ENCODE measurements around the gene RASA4B. TPM values are rescaled to one million over a fixed set of nuclear protein-coding genes. Genes with fewer than 3 reads are reported as not detected.
"Not testable (repeated sequence)": the region's sequence is repeated elsewhere in the genome, so short reads cannot be mapped to it uniquely, and the experiment has no call there.

RASA4B gene
- total RNA-seq, 1 experiment from 2014 or later: 0.84 TPM

DNA sequence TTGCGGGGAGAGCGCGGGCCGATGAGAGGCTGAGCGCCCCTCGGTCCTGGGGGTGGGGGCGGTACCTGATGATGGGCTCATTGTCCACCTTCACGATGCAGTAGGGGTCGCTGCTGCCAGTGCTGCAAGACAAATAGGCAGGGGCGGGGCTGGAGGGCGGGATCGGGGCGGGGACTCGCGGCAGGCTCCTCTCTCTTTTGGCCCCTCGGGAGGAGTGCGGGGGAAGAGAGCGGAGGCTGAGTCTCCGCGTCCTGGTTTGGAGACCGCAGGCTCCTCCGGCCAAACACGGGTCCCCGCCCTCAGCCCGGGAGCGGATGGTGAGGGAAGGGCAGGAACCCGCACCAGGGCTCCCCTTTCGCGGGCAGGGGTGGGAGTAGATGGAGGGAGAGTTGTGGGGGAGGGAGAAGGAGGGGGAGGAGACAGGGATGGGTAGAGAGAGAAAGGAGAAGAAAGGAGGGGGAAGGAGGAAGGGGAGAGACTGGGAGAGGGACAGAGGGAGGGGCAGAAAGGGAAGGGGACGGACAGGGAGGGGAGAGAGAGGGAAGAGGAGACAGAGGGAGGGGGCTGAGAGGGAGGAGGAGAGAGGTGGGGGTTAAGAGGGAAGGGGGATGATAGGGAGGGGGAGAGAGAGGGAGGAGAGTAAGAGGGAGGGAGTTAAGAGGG is 5.6 kb downstream of the RASA4B start:
- DNase-seq (ENCODE audit: low read depth): not testable (repeated sequence)

- not testable (repeated sequence) for DNase-seq (ENCODE audit: low read depth)
These were observed 7.0 kb downstream of the RASA4B start for GRCh38 chr7:102510575-102510974.

GRCh38 chr7:102507410-102508088 is 10.0 kb downstream of the RASA4B start:
- DNase-seq (ENCODE audit: low read depth): not testable (repeated sequence)

DNA sequence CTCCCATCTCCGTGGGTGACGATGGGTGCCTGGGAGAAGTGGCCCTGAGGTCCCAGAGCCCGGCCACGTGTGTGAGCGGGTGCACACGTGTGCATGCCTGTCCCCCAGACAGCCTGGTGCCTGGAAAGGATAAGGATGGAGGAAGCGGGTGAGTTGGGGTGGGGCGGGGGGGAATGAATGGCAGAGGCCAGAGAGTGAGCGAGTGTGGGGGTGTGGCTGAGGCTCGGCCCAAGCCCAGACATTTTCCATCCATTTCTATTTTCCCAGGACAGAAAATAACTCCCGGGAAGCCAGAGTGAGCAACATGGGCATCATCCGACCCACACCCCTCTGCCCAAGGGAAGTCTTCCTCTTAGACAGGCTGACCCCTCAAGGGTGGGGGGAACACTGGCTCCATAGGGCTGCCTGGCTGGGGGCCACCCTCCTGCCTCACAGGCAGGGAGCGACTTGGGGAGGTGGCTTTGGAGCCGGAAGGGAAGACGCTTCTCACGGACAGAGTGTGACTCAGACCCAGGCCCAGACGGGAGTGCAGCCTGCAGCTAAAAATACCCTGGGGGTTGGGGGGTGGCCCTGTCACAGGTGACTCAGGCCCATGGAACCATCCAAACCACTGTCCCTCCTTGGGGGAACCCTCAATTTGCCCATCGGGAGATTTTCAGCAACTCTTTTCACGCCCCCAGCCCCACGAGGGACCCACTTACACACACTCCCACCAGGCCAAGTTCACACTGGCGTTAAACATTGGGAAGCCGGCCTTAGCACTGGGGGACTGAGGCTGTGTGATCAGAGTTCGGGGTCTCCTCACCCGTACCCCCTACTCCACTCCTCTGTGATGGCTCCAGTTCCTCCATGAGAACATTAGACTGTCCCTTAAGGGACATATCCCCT is 12.0 kb downstream of the RASA4B start:
- DNase-seq (ENCODE audit: low read depth): not testable (repeated sequence)

DNA sequence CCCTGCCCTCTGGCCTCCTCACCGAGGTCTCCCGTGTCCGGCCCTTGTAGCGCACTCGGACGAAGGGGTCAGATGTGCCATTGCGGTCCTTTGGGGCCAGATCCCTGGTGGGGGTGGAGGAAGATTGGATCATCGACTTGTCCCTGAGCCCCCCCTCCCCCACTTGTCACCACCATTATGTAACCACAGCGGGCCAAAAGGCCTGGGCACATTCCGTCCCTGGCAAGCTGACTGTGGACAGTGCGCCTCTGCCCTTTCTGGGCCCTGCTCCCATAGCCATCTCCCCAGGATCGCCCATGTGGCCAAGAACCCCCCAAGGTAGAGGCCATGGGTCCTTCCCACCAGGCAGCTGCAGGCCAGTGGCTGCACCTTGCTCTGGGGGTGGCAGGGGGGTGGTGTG is 14.4 kb downstream of the RASA4B start:
- not testable (repeated sequence) for DNase-seq (ENCODE audit: low read depth)

DNA sequence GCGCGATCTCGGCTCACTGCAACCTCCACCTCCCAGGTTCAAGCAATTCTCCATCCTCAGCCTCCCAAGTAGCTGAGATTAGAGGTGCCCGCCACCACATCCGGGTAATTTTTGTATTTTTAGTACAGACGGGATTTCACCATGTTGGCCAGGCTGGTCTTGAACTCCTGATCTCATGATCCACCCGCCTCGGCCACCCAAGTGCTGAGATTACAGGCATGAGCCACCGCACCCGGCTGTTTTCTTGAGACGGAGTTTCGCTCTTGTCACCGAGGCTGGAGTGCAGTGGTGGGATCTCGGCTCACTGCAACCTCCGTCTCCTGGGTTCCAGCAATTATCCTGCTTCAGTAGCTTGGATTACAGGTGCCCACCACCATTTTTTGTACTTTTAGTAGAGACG is 19.3 kb downstream of the RASA4B start:
- DNase-seq (ENCODE audit: low read depth): not testable (repeated sequence)

- DNase-seq (ENCODE audit: low read depth): not testable (repeated sequence)
These were observed 20.3 kb downstream of the RASA4B start for GRCh38 chr7:102497308-102497707.

GRCh38 chr7:102496861-102497260 is 20.7 kb downstream of the RASA4B start:
- DNase-seq (ENCODE audit: low read depth): not testable (repeated sequence)

DNA sequence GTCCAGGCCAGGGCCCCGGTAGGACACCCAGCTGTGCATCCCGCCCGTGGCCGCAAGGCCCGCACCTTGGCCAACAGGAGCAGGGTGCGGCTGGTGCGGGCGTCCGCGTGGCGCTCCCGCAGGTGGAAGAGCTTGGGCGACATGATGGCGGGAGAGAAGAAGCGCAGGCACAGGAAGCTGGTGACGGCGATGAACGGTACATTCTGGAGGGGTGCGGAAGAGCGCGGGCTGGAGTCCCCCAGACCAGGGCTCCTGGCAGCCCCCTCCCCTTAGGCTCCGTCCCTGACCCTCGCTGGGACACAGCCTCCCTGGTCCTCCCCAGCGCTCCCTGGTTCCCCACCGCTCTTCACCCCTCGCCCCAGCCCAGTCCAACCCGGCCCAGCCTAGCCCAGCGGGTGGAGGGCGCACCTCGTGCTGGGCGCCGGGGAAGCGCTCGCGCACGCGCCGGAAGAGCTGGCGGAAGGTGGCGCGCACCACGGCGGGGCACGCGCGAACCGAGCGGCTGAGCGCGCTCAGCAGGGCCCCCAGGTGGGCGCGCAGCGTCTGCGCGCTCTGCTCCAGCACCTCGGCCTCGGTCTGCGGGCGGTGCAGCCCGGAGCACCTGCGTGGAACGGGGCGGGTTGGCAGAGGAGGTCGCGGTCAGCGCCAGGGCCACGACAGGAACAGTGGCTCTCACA is 23.0 kb downstream of the RASA4B start:
- DNase-seq (ENCODE audit: low read depth): not testable (repeated sequence)

GRCh38 chr7:102494026-102494425 is 23.6 kb downstream of the RASA4B start:
- DNase-seq (ENCODE audit: low read depth): not testable (repeated sequence)

- DNase-seq (ENCODE audit: low read depth): not testable (repeated sequence)
These were observed 24.2 kb downstream of the RASA4B start for GRCh38 chr7:102493220-102493935.

DNA sequence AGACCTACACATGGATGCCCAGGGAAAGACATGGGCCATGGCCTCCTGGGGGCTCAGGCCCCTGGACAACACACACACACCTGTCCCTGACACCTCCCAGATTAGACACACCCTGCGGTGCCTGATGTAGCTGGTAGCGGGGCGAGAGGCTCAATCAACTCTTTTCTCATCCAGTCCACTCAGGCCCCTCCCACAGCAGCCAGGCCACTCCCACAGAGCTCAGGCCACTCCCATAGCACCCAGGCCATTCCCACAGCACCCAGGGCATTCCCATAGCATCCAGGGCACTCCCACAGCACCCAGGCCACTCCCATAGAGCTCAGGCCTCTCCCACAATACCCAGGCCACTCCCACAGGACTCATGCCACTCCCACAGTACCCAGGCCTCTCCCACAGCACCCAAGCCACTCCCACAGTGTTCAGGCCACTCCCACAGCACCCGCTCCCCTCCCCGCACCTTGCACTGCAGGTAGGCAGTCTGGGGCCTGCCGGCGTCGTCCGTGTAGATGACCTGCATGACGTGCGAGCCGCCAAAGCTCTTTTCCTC is 27.0 kb downstream of the RASA4B start:
- DNase-seq (ENCODE audit: low read depth): not testable (repeated sequence)

DNA sequence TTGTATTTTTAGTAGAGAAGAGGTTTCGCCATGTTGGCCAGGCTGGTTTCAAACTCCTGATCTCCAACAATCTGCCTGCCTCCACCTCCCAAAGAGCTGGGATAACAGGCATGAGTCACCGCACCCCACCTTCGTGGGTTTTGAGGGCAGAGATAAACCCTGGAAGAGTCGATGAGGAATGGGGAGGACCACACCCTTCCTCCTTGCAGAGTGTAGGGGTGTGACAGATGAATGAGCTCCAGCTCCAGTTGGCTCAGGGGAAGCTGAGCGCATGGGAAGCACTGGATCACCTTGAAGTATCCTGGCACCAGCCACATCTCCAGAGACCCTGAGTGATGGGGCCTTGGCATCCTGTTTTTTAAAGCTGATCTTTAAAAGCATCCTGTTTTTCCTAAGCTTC is 33.3 kb downstream of the RASA4B start:
- not testable (repeated sequence) for DNase-seq (ENCODE audit: low read depth)

GRCh38 chr7:102481962-102482361 is 35.6 kb downstream of the RASA4B start:
- DNase-seq (ENCODE audit: low read depth): not testable (repeated sequence)

DNA sequence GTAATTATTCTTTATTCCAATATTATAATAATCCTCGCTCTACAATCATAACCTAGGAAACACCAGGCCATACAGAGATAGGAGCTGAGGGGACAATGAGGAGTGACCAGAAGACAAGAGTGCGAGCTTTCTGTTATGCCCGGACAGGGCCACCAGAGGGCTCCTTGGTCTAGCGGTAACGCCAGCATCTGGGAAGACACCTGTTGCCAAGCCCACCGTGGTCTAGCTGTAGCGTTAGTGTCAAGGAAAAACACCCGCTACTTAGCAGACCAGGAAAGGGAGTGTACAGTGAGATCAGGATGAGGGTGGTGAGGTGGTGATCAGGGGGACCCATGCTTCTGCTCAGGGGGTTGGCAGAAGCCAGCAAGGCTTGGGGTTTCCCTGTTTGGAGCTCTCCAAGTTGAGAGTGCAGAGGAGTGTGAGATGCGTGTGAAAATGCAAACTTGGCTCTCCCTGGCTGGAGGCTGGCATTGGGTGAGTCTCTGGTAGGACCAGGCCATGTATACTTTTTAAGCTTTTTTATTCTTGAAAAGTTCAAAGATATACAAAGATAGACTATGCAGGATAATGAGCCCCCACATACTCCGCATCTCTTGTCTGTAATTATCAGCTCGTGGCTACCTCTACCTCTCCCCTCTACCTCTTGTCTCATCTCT is 37.5 kb downstream of the RASA4B start:
- not testable (repeated sequence) for DNase-seq (ENCODE audit: low read depth)

- DNase-seq (ENCODE audit: low read depth): not testable (repeated sequence)
These were observed 38.4 kb downstream of the RASA4B start for GRCh38 chr7:102479209-102479584.

- DNase-seq (ENCODE audit: low read depth): peak; percentile 72
These were observed 39.0 kb downstream of the RASA4B start, which contains the start of gene POLR2J for GRCh38 chr7:102478314-102479208. TSS of gene POLR2J (minus strand) at chr7:102478922. CDS start at chr7:102478860, 62 bp downstream.

DNA sequence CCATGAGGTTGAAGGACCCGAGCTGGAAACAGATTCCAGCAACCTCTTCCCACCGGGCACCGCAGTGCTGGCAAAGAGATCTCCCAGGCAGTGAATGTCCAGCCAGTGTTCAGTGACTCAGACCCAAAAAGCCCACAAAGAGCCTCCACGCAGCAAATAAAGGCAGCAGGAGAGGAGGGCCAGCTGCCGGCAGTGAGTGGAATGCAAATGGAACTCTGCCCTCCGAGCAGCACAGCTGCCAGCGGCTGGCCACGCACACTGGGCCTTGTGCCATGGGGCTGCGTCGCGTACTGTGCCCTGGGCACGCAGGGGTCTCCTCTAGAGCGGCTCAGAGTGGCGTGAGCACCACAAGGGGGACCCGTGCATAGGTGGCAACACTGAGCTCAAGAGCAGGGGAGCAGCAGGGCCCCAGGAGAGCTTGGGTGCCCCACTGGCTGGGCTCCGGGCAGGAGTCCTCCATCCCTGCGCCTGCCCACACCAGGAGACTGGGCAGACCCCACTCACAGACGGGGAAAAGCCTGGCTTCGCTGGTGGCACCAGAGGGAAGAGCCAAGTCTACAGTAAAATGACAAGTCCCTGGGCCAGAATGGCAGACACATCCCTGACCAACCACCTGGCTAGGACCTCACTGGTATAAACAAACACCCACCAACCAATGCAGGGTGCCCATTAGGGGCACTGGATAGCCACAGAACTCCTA is 42.7 kb downstream of the RASA4B start:
- DNase-seq (ENCODE audit: low read depth): peak; percentile 49

All from M059J (cell line).